HepG2 (cell line): ENCODE data around the gene STK39. TPM values are rescaled to one million over a fixed set of nuclear protein-coding genes. Genes with fewer than 3 reads are reported as not detected.

Experiments used
- ATAC-seq: fragments of 200-7000 bp; cut with Tn5 transposase; 3 replicates; pipeline ENCODE4 v1.9.1; 2020; ENCODE audit warnings: mild to moderate bottlenecking, moderate library complexity
- BruUV-seq: library from RNA; stranded (reverse); fragments of 400-500 nt; replicated peaks from 2 replicates; lab custom pipeline; 2021; lab: Mats Ljungman, UMichigan
- CTCF ChIA-PET: fragments of 300-600 bp; formaldehyde crosslinking; extraction: SDS; loops from one replicate; lab custom pipeline; 2021; ENCODE audit warnings: low total read pairs, inconsistent platforms, low intra/inter-chr PET ratio; lab: Yijun Ruan, JAX
- POLR2A ChIA-PET: fragments of 350-600 bp; sonication (Branson Sonifier 250); formaldehyde crosslinking; loops from one replicate; lab custom pipeline; 2020; ENCODE audit warnings: antibody characterized with exemption, inconsistent platforms; lab: Yijun Ruan, JAX
- DNase-seq: peaks from one replicate; pipeline ENCODE4 v3.0.0-alpha.2; 2015; ENCODE audit warnings: low spot score
- FAIRE-seq: peaks from 3 replicates; lab custom pipeline; 2011; peaks lifted over from hg19 to GRCh38; lab: Jason Lieb, UNC
- H2AFZ ChIP-seq: one replicate; pipeline ENCODE4 v1.6.1; 2011; ENCODE audit warnings: low read length, inconsistent platforms
- H3K27ac ChIP-seq: fragments of 300-600 bp; 3 replicates; pipeline ENCODE4 v1.8.0; 2011; ENCODE audit warnings: mixed run types, mild to moderate bottlenecking, mixed read lengths, low read length, inconsistent platforms; ENCODE audit not compliant: insufficient read depth; ENCODE audit errors: extremely low read length
- H3K27me3 ChIP-seq, 2 experiments: fragments of 200-600 bp in 1 of 2; 2 replicates in 1 of 2; 3 replicates in 1 of 2; pipeline versions ENCODE4 v1.6.0 to v1.8.0; 2011; ENCODE audit warnings: low read length in 2 of 2, mild to moderate bottlenecking in 2 of 2, moderate library complexity in 2 of 2, inconsistent platforms in 1 of 2; ENCODE audit not compliant: insufficient read depth in 2 of 2, control insufficient read depth in 1 of 2
- H3K36me3 ChIP-seq, 2 experiments: fragments of 200-600 bp in 1 of 2; replicated peaks in 1 of 2; 2 replicates in 1 of 2; 3 replicates in 1 of 2; pipeline versions ENCODE4 v1.5.1 to v1.8.0; 2011; ENCODE audit warnings: low read length in 2 of 2, inconsistent platforms in 1 of 2; ENCODE audit not compliant: insufficient read depth in 2 of 2, control insufficient read depth in 1 of 2
- H3K4me1 ChIP-seq: 2 replicates; pipeline ENCODE4 v1.5.1; 2012; ENCODE audit warnings: low read length, inconsistent platforms; ENCODE audit not compliant: insufficient read depth
- H3K4me2 ChIP-seq: 2 replicates; pipeline ENCODE4 v1.6.0; 2011; ENCODE audit warnings: low read depth, low read length, inconsistent platforms
- H3K4me3 ChIP-seq, 3 experiments: fragments of 200-600 bp in 1 of 3; sonication (generic), shearing (Covaris generic) in 1 of 3; replicated peaks in 1 of 3; 2 replicates each; pipeline ENCODE4 v1.5.1; 2011 to 2016; ENCODE audit warnings: low read length in 3 of 3, inconsistent platforms in 2 of 3, low read depth in 2 of 3, mild to moderate bottlenecking in 2 of 3, control low read depth in 1 of 3, mixed read lengths in 1 of 3; ENCODE audit not compliant: insufficient read depth in 1 of 3
- H3K79me2 ChIP-seq: one replicate; pipeline ENCODE4 v1.6.1; 2011; ENCODE audit warnings: low read length, inconsistent platforms; ENCODE audit not compliant: insufficient read depth
- H3K9ac ChIP-seq: 2 replicates; pipeline ENCODE4 v1.6.0; 2011; ENCODE audit warnings: mild to moderate bottlenecking, low read depth, low read length, inconsistent platforms; ENCODE audit not compliant: insufficient read depth
- H3K9me3 ChIP-seq: 2 replicates; pipeline ENCODE4 v1.5.1; 2012; ENCODE audit warnings: mild to moderate bottlenecking, low read length
- H4K20me1 ChIP-seq: 2 replicates; pipeline ENCODE4 v1.6.0; 2011; ENCODE audit warnings: inconsistent platforms, mild to moderate bottlenecking, low read length, moderate library complexity; ENCODE audit not compliant: insufficient read depth
- ATF5 ChIP-seq: sonication (generic); formaldehyde crosslinking; IDR thresholded peaks from 2 replicates; pipeline ENCODE4 v1.4.0; 2020; ENCODE audit warnings: mild to moderate bottlenecking, low read depth, missing genetic modification reagents
- CTCF ChIP-seq: sonication (generic); formaldehyde crosslinking; IDR thresholded peaks from 2 replicates; pipeline ENCODE4 v1.5.0; 2020; ENCODE audit warnings: mild to moderate bottlenecking, missing genetic modification reagents, moderate library complexity
- GATAD2A ChIP-seq: IDR thresholded peaks from 2 replicates; pipeline ENCODE4 v1.6.1; 2016
- SP1 ChIP-seq, 2 experiments: fragments of 450-650 bp in 1 of 2; sonication (generic) in 1 of 2; formaldehyde crosslinking in 1 of 2; IDR thresholded peaks; 2 replicates each; pipeline versions ENCODE4 v1.4.0 to v1.6.1; 2016 to 2020; ENCODE audit warnings: missing genetic modification reagents in 1 of 2
- STAG1 ChIP-seq: sonication (generic); formaldehyde crosslinking; IDR thresholded peaks from 2 replicates; pipeline ENCODE4 v1.4.0; 2020; ENCODE audit warnings: missing genetic modification reagents
- TEAD3 ChIP-seq: optimal IDR thresholded peaks from 2 replicates; pipeline ENCODE3; 2016; ENCODE audit warnings: borderline replicate concordance
- ZMYM4 ChIP-seq: sonication (generic); formaldehyde crosslinking; IDR thresholded peaks from 2 replicates; pipeline ENCODE4 v1.8.1; 2023; ENCODE audit warnings: mild to moderate bottlenecking, missing genetic modification reagents
- ZNF563 ChIP-seq: sonication (generic); formaldehyde crosslinking; IDR thresholded peaks from 2 replicates; pipeline ENCODE4 v1.8.0; 2022; ENCODE audit warnings: mild to moderate bottlenecking, moderate library complexity, missing genetic modification reagents
- ZNF616 ChIP-seq: sonication (generic); formaldehyde crosslinking; IDR thresholded peaks from 2 replicates; pipeline ENCODE4 v1.5.0; 2020; ENCODE audit warnings: low read depth, mild to moderate bottlenecking, missing genetic modification reagents
- WGBS: methylation state at CpG from one replicate; pipeline ENCODE4 v1.1.6; 2017; ENCODE audit warnings: low lambda C conversion rate; 5-methylcytosine and 5-hydroxymethylcytosine counted together
- in situ Hi-C: cut with HindIII; loops from 2 replicates; pipeline ENCODE4 v1.10.0; 2017; ENCODE audit warnings: low pct_unique_long_range_greater_than_20kb; ENCODE audit not compliant: extremely low pct_ligation_motif_present
- intact Hi-C: fragments of 100-400 bp; cut with micrococcal nuclease; formaldehyde crosslinking; loops from one replicate; pipeline ENCODE4 v1.10.0; 2022; ENCODE audit not compliant: unreplicated experiment
- polyA plus RNA-seq, 8 experiments: library from polyadenylated mRNA; depleted of rRNA in 3 of 8; stranded (reverse) in 7 of 8; unstranded in 1 of 8; fragments of >200 nt; fragmentation: Illumina TruSeq in 4 of 8; extraction: Trizol in 4 of 8; gene quantifications; 2 replicates each; pipeline versions ENCODE4 v1.2.1 to v1.2.3, GENCODE V29; 2011 to 2016; ENCODE audit warnings: low read depth in 4 of 8, missing spikeins in 1 of 8, mixed read lengths in 1 of 8; ENCODE audit not compliant: insufficient read depth in 1 of 8
- total RNA-seq, 5 experiments: library from RNA; depleted of rRNA; stranded (reverse); fragments of >200 nt; fragmentation: Illumina TruSeq; extraction: Trizol; gene quantifications; 2 replicates each; pipeline ENCODE4 v1.2.3, GENCODE V29; 2016; ENCODE audit warnings: low read depth in 1 of 5

Gene STK39
- total and polyA plus RNA-seq, 2 of the 13 experiments (the other 11 are each of a cell fraction or from before 2014, with no cell fraction given), result 27.3 to 38.4 TPM

- CTCF ChIA-PET, result no interaction called here
- in situ Hi-C loops (no loop called here), intact Hi-C loops (no loop called here)
- no TSS peak for BruUV-seq
- no peaks in the 10 kb centered on the region for H3K9me3 ChIP-seq
- 96% methylated on average over 3 of the region's 3 CpGs for WGBS
- no peaks in the 10 kb centered on the region for H3K27me3 ChIP-seq
- H2AFZ ChIP-seq, result no peak overlapping the region
- H3K36me3 ChIP-seq, result peaks cover 0 to 20% of the 10 kb centered on the region in 2 experiments; a peak in 4 of 5 replicates
- H3K79me2 ChIP-seq, result no peaks in the 10 kb centered on the region
- H3K4me1 ChIP-seq, result no peaks in the 10 kb centered on the region
- no peak overlapping the region for H3K27ac ChIP-seq
- no peak overlapping the region for H3K4me3 ChIP-seq
- DNase-seq (no peak), ATAC-seq (peak; percentile 41; the same call in 1 of the 3 replicates), FAIRE-seq (no peak)
- no peaks in the 10 kb centered on the region; the same call in 1 of the 2 replicates for H4K20me1 ChIP-seq
- TF ChIP-seq ZMYM4 (no peak), CTCF (CRISPR knock-in tag) (0 out of 2 replicates have a peak, but pooled peaks have one; percentile 22), GATAD2A (no peak), ZNF616 (CRISPR knock-in tag) (no peak), ATF5 (no peak), STAG1 (CRISPR knock-in tag) (0 out of 2 replicates have a peak, but pooled peaks have one; percentile 24), ZNF563 (no peak), TEAD3 (CRISPR knock-in tag) (peak; percentile 14), SP1 (IDR thresholded peaks at IDR 0.05) (no peak), SP1 (CRISPR knock-in tag; IDR thresholded peaks at IDR 0.05) (no peak)
- no peak overlapping the region for H3K4me2 ChIP-seq
- no peak overlapping the region for H3K9ac ChIP-seq
- POLR2A ChIA-PET, result no interaction called here
Measured at GRCh38 chr2:168096158-168096557, 151.2 kb downstream of the STK39 start.
